Smooth muscle cell (in vitro differentiated cells): ENCODE results near the gene GHITM. TPM values are rescaled to one million over a fixed set of nuclear protein-coding genes. Genes with fewer than 3 reads are reported as not detected.

Source experiments
- DNase-seq: peaks from one replicate; lab custom pipeline; 2025; ENCODE audit not compliant: unreplicated experiment; lab: John Stamatoyannopoulos, UW
- H2AFZ ChIP-seq: fragments of 200-600 bp; sonication (generic); 2 replicates; pipeline ENCODE4 v1.6.0; 2016; ENCODE audit warnings: antibody characterized with exemption, low read depth, mild to moderate bottlenecking
- H3F3A ChIP-seq: fragments of 200-600 bp; sonication (generic); 2 replicates; pipeline ENCODE4 v1.6.0; 2017; ENCODE audit warnings: antibody characterized with exemption, low read depth
- H3K27ac ChIP-seq: fragments of 200-600 bp; sonication (generic); 2 replicates; pipeline ENCODE4 v1.5.1; 2016; ENCODE audit warnings: low read depth, mild to moderate bottlenecking
- H3K27me3 ChIP-seq: fragments of 200-600 bp; sonication (generic); 2 replicates; pipeline ENCODE4 v1.6.1; 2016; ENCODE audit warnings: low read depth, mild to moderate bottlenecking
- H3K36me3 ChIP-seq: fragments of 200-600 bp; sonication (generic); 2 replicates; pipeline ENCODE4 v1.5.1; 2016; ENCODE audit warnings: low read depth
- H3K4me1 ChIP-seq: fragments of 200-600 bp; sonication (generic); 2 replicates; pipeline ENCODE4 v1.5.1; 2016; ENCODE audit warnings: low read depth
- H3K4me2 ChIP-seq: fragments of 200-600 bp; sonication (generic); 2 replicates; pipeline ENCODE4 v1.6.0; 2016; ENCODE audit warnings: mild to moderate bottlenecking
- H3K4me3 ChIP-seq: fragments of 200-600 bp; sonication (generic); 2 replicates; pipeline ENCODE4 v1.5.1; 2016; ENCODE audit warnings: mild to moderate bottlenecking
- H3K79me2 ChIP-seq: fragments of 200-600 bp; sonication (generic); 2 replicates; pipeline ENCODE4 v1.6.0; 2016; ENCODE audit warnings: low read depth, mild to moderate bottlenecking
- H3K9ac ChIP-seq: fragments of 200-600 bp; sonication (generic); 2 replicates; pipeline ENCODE4 v1.6.0; 2016; ENCODE audit warnings: low read depth
- H3K9me3 ChIP-seq: fragments of 200-600 bp; sonication (generic); replicated peaks from 2 replicates; pipeline ENCODE4 v1.5.1; 2016; ENCODE audit warnings: low read depth
- H4K20me1 ChIP-seq: fragments of 200-600 bp; sonication (generic); 2 replicates; pipeline ENCODE4 v1.6.0; 2016; ENCODE audit warnings: low read depth
- WGBS: methylation state at CpG from one replicate; pipeline ENCODE4 v1.1.7; 2016; ENCODE audit warnings: low lambda C conversion rate; 5-methylcytosine and 5-hydroxymethylcytosine counted together
- polyA plus RNA-seq: library from polyadenylated mRNA; unstranded; fragments of >200 nt; fragmentation: Nextera tagmentation; extraction: Ambion mirVana; gene quantifications from 2 replicates; pipeline ENCODE4 v1.2.1, GENCODE V29; 2016
- total RNA-seq: library from RNA; depleted of rRNA; stranded (reverse); fragments of >200 nt; gene quantifications from 2 replicates; pipeline ENCODE4 v1.2.3, GENCODE V29; 2014
- TF ChIP-seq, protein P1 (sequence below): fragments of 200-600 bp; sonication (generic); IDR thresholded peaks from 2 replicates; pipeline ENCODE4 v1.5.1; 2017; ENCODE audit warnings: borderline replicate concordance, mild to moderate bottlenecking, antibody characterized with exemption; ENCODE audit not compliant: insufficient read depth, poor library complexity, severe bottlenecking

Gene GHITM
- total and polyA plus RNA-seq, 2 experiments from 2014 or later: 160 to 171 TPM

- Histone ChIP-seq H2AFZ (no peak overlapping the region), H3K9ac (no peak overlapping the region), H3K79me2 (no peaks in the 10 kb centered on the region), H3K27me3 (no peaks in the 10 kb centered on the region), H3K36me3 (no peaks in the 10 kb centered on the region), H3K4me3 (no peak overlapping the region), H3F3A (no peaks in the 10 kb centered on the region), H3K4me1 (no peaks in the 10 kb centered on the region), H3K27ac (no peak overlapping the region), H3K4me2 (no peak overlapping the region), H4K20me1 (no peaks in the 10 kb centered on the region), H3K9me3 (no peaks in the 10 kb centered on the region)
- no peak for DNase-seq
- TF ChIP-seq, protein P1, sequence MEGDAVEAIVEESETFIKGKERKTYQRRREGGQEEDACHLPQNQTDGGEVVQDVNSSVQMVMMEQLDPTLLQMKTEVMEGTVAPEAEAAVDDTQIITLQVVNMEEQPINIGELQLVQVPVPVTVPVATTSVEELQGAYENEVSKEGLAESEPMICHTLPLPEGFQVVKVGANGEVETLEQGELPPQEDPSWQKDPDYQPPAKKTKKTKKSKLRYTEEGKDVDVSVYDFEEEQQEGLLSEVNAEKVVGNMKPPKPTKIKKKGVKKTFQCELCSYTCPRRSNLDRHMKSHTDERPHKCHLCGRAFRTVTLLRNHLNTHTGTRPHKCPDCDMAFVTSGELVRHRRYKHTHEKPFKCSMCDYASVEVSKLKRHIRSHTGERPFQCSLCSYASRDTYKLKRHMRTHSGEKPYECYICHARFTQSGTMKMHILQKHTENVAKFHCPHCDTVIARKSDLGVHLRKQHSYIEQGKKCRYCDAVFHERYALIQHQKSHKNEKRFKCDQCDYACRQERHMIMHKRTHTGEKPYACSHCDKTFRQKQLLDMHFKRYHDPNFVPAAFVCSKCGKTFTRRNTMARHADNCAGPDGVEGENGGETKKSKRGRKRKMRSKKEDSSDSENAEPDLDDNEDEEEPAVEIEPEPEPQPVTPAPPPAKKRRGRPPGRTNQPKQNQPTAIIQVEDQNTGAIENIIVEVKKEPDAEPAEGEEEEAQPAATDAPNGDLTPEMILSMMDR: no peak
- WGBS: 94% methylated on average over 9 of the region's 9 CpGs
Measured at GRCh38 chr10:84172467-84173356, 33.4 kb downstream of the GHITM start.

- H3K9ac ChIP-seq: no peak within 1 kb of the TSS
- no peak within 1 kb of the TSS for H3K27ac ChIP-seq
- 79% methylated on average over 2 of the region's 2 CpGs for WGBS
- no peaks in the 10 kb centered on the region for H3F3A ChIP-seq
- H3K79me2 ChIP-seq: no peaks in the 10 kb centered on the region
- DNase-seq: no peak
- no peaks in the 10 kb centered on the region for H3K27me3 ChIP-seq
- H3K9me3 ChIP-seq: no peaks in the 10 kb centered on the region
- H3K4me1 ChIP-seq: no peaks in the 10 kb centered on the region
- H3K4me2 ChIP-seq: no peak within 1 kb of the TSS
- TF ChIP-seq, protein P1: no peak
- no peak within 1 kb of the TSS for H2AFZ ChIP-seq
- no peaks in the 10 kb centered on the region for H3K36me3 ChIP-seq
- H4K20me1 ChIP-seq: no peaks in the 10 kb centered on the region
- H3K4me3 ChIP-seq: no peak within 1 kb of the TSS
Measured at GRCh38 chr10:84173501-84173929, 34.2 kb downstream of the GHITM start, which contains the start of gene GPR15LG. TSS of gene GPR15LG (plus strand) at chr10:84173801. CDS start at chr10:84173852, 51 bp downstream.

- Histone ChIP-seq H3K27me3 (no peaks in the 10 kb centered on the region), H3F3A (no peaks in the 10 kb centered on the region), H3K27ac (no peak overlapping the region), H2AFZ (no peak overlapping the region), H3K4me1 (no peaks in the 10 kb centered on the region), H4K20me1 (no peaks in the 10 kb centered on the region), H3K9me3 (no peaks in the 10 kb centered on the region), H3K4me3 (no peak overlapping the region), H3K36me3 (no peaks in the 10 kb centered on the region), H3K9ac (no peak overlapping the region), H3K79me2 (no peaks in the 10 kb centered on the region), H3K4me2 (no peak overlapping the region)
- TF ChIP-seq, protein P1: no peak
- DNase-seq: no peak
- 94% methylated on average over 6 of the region's 6 CpGs for WGBS
Measured at GRCh38 chr10:84175436-84175835, 36.1 kb downstream of the GHITM start.
